ENCODE measurements around the gene UTP25.

DNA sequence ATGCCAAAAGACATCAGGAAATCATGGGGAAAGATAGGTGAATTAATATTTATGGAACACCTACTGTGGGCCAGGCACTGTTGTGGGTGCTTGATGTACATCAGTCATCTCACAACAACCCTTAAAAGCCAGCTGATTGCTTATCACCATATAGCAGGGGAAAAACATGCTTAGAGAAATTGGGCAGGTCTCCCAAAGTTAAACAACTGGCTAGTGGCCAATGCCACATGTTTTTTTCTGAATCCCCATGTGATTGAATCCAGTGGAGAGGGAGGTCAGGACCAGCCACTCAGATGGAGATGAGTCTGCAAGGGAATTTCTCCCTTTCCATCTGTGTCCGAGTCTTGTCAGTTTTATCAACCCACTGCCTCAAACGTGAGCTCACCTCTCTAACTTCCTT is 33.5 kb downstream of the UTP25 start:
- no peak for TF ChIP-seq POLR2AphosphoS5 (IDR thresholded peaks at IDR 0.05; ENCODE audit: low read depth)
- TF ChIP-seq EZH2 (IDR thresholded peaks at IDR 0.05; ENCODE audit: low read depth, unreplicated experiment) = no peak
- TF ChIP-seq, protein P1, sequence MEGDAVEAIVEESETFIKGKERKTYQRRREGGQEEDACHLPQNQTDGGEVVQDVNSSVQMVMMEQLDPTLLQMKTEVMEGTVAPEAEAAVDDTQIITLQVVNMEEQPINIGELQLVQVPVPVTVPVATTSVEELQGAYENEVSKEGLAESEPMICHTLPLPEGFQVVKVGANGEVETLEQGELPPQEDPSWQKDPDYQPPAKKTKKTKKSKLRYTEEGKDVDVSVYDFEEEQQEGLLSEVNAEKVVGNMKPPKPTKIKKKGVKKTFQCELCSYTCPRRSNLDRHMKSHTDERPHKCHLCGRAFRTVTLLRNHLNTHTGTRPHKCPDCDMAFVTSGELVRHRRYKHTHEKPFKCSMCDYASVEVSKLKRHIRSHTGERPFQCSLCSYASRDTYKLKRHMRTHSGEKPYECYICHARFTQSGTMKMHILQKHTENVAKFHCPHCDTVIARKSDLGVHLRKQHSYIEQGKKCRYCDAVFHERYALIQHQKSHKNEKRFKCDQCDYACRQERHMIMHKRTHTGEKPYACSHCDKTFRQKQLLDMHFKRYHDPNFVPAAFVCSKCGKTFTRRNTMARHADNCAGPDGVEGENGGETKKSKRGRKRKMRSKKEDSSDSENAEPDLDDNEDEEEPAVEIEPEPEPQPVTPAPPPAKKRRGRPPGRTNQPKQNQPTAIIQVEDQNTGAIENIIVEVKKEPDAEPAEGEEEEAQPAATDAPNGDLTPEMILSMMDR (conservative IDR thresholded peaks at IDR 0.05; ENCODE audit: low read depth in 2 of 2) = no peak
- no peak for TF ChIP-seq EZH2phosphoT487 (IDR thresholded peaks at IDR 0.05; ENCODE audit: unreplicated experiment)
